ENCODE results near the gene CCDC74B.
"Not testable (repeated sequence)": the region's sequence is repeated elsewhere in the genome, so short reads cannot be mapped to it uniquely, and the experiment has no call there.

CCDC74B gene

GRCh38 chr2:130150181-130151144 lies 5.6 kb upstream of the CCDC74B start:
- no peak for TF ChIP-seq JUND (IDR thresholded peaks at IDR 0.05; ENCODE audit: low read depth)
- DNase-seq (ENCODE audit: low read depth in 1 of 2, low spot score in 1 of 2): no peak
- in situ Hi-C loops (cut with HindIII; ENCODE audit: low pct_unique_long_range_greater_than_20kb, low sequenced_read_pairs): no loop called here

GRCh38 chr2:130148515-130148914 lies 3.6 kb upstream of the CCDC74B start:
- in situ Hi-C loops (cut with HindIII; ENCODE audit: low pct_unique_long_range_greater_than_20kb, low sequenced_read_pairs); DNase-seq (ENCODE audit: low read depth in 1 of 2, low spot score in 1 of 2): not testable (repeated sequence)

GRCh38 chr2:130143266-130144039 lies 1.5 kb downstream of the CCDC74B start:
- in situ Hi-C loops (cut with HindIII; ENCODE audit: low pct_unique_long_range_greater_than_20kb, low sequenced_read_pairs); DNase-seq (ENCODE audit: low read depth in 1 of 2, low spot score in 1 of 2): not testable (repeated sequence)

- in situ Hi-C loops (cut with HindIII; ENCODE audit: low pct_unique_long_range_greater_than_20kb, low sequenced_read_pairs); DNase-seq (ENCODE audit: low read depth in 1 of 2, low spot score in 1 of 2): not testable (repeated sequence)
Measured at GRCh38 chr2:130142396-130143265, 2.3 kb downstream of the CCDC74B start.

GRCh38 chr2:130141645-130142370 lies 3.1 kb downstream of the CCDC74B start:
- in situ Hi-C loops (cut with HindIII; ENCODE audit: low pct_unique_long_range_greater_than_20kb, low sequenced_read_pairs); DNase-seq (ENCODE audit: low read depth in 1 of 2, low spot score in 1 of 2): not testable (repeated sequence)

- DNase-seq (ENCODE audit: low read depth in 1 of 2, low spot score in 1 of 2); in situ Hi-C loops (cut with HindIII; ENCODE audit: low pct_unique_long_range_greater_than_20kb, low sequenced_read_pairs): not testable (repeated sequence)
Measured at GRCh38 chr2:130141002-130141401, 3.9 kb downstream of the CCDC74B start.

- DNase-seq (ENCODE audit: low read depth in 1 of 2, low spot score in 1 of 2); in situ Hi-C loops (cut with HindIII; ENCODE audit: low pct_unique_long_range_greater_than_20kb, low sequenced_read_pairs): not testable (repeated sequence)
Measured at GRCh38 chr2:130140516-130140915, 4.4 kb downstream of the CCDC74B start.

GRCh38 chr2:130139331-130140280 lies 5.3 kb downstream of the CCDC74B start:
- DNase-seq (ENCODE audit: low read depth in 1 of 2, low spot score in 1 of 2); in situ Hi-C loops (cut with HindIII; ENCODE audit: low pct_unique_long_range_greater_than_20kb, low sequenced_read_pairs): not testable (repeated sequence)

GRCh38 chr2:130138841-130139251 lies 6.1 kb downstream of the CCDC74B start:
- in situ Hi-C loops (cut with HindIII; ENCODE audit: low pct_unique_long_range_greater_than_20kb, low sequenced_read_pairs); DNase-seq (ENCODE audit: low read depth in 1 of 2, low spot score in 1 of 2): not testable (repeated sequence)

- in situ Hi-C loops (cut with HindIII; ENCODE audit: low pct_unique_long_range_greater_than_20kb, low sequenced_read_pairs); DNase-seq (ENCODE audit: low read depth in 1 of 2, low spot score in 1 of 2): not testable (repeated sequence)
Measured at GRCh38 chr2:130138326-130138725, 6.6 kb downstream of the CCDC74B start.

- DNase-seq (ENCODE audit: low read depth in 1 of 2, low spot score in 1 of 2); in situ Hi-C loops (cut with HindIII; ENCODE audit: low pct_unique_long_range_greater_than_20kb, low sequenced_read_pairs): not testable (repeated sequence)
Measured at GRCh38 chr2:130137118-130137517, 7.8 kb downstream of the CCDC74B start.

GRCh38 chr2:130136546-130136945 lies 8.4 kb downstream of the CCDC74B start:
- in situ Hi-C loops (cut with HindIII; ENCODE audit: low pct_unique_long_range_greater_than_20kb, low sequenced_read_pairs): not testable (repeated sequence)

More at GRCh38 chr2:130136546-130136945, 8.4 kb downstream of the CCDC74B start:
- DNase-seq (ENCODE audit: low read depth in 1 of 2, low spot score in 1 of 2): not testable (repeated sequence)

Data from T47D (cell line).